Liver (tissue), 3 donors: ENCODE measurements around the gene NF2.

Experiments used
- EGR1 ChIP-seq, 2 donors: IDR thresholded peaks; 2 replicates each; pipeline ENCODE4 v1.6.1; 2016 to 2018; ENCODE audit warnings: antibody characterized with exemption in 2 of 2, low read depth in 2 of 2
- FOXA1 ChIP-seq: IDR thresholded peaks from 2 replicates; pipeline ENCODE4 v1.6.1; 2016; ENCODE audit warnings: antibody characterized with exemption
- GABPA ChIP-seq, 2 donors: IDR thresholded peaks in 1 of 2; conservative IDR thresholded peaks in 1 of 2; 2 replicates each; pipeline ENCODE4 v1.6.1; 2016; ENCODE audit warnings: antibody characterized with exemption in 2 of 2, mild to moderate bottlenecking in 1 of 2, moderate library complexity in 1 of 2
- JUND ChIP-seq, 2 donors: IDR thresholded peaks; 2 replicates each; pipeline ENCODE4 v1.6.1; 2016; ENCODE audit warnings: antibody characterized with exemption in 2 of 2
- RXRA ChIP-seq, 2 donors: IDR thresholded peaks; 2 replicates each; pipeline ENCODE4 v1.6.1; 2017 to 2018; ENCODE audit warnings: antibody characterized with exemption in 2 of 2, mild to moderate bottlenecking in 1 of 2
- YY1 ChIP-seq: IDR thresholded peaks from 2 replicates; pipeline ENCODE4 v1.6.1; 2016; ENCODE audit warnings: antibody characterized with exemption, mild to moderate bottlenecking
- TF ChIP-seq, protein P1 (sequence below): fragments of 150-350 bp; IDR thresholded peaks from 2 replicates; pipeline ENCODE4 v1.5.1; 2017; ENCODE audit warnings: improper control_type of control experiment, low read depth, low read length; ENCODE audit not compliant: missing input control
- TF ChIP-seq, protein P2 (sequence below): IDR thresholded peaks from 2 replicates; pipeline ENCODE4 v1.6.1; 2016; ENCODE audit warnings: antibody characterized with exemption
- donor health status: healthy.
- donor health status: healthy.

DNA sequence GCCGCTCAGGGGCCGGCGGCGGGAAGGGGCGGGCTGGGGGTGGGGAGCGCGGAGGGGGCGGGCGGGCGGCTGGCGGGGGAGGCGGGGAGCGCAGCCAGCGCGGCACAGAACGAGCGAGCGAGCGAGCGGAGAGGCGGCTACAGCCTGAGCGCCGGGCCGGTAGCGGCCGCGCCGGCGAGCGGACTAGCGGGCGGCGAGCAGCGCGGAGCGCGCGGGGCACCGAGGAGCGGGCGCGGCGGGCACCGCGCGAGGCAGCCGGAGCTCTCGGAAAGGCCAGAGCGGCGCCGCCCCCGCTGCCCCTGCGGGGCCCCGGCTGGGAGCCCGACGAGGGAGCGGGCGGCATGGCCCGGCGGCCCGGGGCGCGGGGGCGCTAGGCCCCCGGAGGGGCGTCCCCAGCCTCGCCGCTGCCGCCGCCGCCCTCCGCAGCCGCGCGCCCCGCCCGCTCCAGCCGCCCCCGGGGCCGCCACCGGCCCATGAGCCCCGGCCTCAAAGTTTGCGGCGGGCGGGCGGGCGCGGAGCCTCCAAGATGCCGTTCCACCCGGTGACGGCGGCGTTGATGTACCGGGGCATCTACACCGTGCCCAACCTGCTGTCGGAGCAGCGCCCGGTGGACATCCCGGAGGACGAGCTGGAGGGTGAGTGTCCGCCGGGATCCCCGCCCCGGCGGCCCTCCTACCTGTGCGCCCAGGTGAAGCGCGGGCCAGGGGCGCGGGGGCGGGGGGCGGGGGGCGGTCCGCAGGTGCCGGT is 116.6 kb downstream of the NF2 start, which contains the start of gene CABP7:
- TF ChIP-seq, protein P1, sequence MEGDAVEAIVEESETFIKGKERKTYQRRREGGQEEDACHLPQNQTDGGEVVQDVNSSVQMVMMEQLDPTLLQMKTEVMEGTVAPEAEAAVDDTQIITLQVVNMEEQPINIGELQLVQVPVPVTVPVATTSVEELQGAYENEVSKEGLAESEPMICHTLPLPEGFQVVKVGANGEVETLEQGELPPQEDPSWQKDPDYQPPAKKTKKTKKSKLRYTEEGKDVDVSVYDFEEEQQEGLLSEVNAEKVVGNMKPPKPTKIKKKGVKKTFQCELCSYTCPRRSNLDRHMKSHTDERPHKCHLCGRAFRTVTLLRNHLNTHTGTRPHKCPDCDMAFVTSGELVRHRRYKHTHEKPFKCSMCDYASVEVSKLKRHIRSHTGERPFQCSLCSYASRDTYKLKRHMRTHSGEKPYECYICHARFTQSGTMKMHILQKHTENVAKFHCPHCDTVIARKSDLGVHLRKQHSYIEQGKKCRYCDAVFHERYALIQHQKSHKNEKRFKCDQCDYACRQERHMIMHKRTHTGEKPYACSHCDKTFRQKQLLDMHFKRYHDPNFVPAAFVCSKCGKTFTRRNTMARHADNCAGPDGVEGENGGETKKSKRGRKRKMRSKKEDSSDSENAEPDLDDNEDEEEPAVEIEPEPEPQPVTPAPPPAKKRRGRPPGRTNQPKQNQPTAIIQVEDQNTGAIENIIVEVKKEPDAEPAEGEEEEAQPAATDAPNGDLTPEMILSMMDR = no peak
- TF ChIP-seq, protein P2, sequence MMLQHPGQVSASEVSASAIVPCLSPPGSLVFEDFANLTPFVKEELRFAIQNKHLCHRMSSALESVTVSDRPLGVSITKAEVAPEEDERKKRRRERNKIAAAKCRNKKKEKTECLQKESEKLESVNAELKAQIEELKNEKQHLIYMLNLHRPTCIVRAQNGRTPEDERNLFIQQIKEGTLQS = no peak
- TF ChIP-seq EGR1 (IDR thresholded peaks at IDR 0.05; ENCODE audit: low read depth in 2 of 2) (no peak), GABPA (IDR thresholded peaks at IDR 0.05 in 1 of 2, conservative IDR thresholded peaks at IDR 0.05 in 1 of 2) (no peak), YY1 (no peak), RXRA (IDR thresholded peaks at IDR 0.05) (no peak), JUND (IDR thresholded peaks at IDR 0.05) (no peak), FOXA1 (no peak)
